ENCODE measurements around the gene INO80D. TPM values are rescaled to one million over a fixed set of nuclear protein-coding genes. Genes with fewer than 3 reads are reported as not detected.
"Not testable (repeated sequence)": the region's sequence is repeated elsewhere in the genome, so short reads cannot be mapped to it uniquely, and the experiment has no call there.

The INO80D gene
- total RNA-seq, 1 experiment from 2014 or later = 21.7 TPM

- H3K4me1 ChIP-seq (ENCODE audit: insufficient read depth, low read length, poor library complexity, severe bottlenecking) = no peaks in the 10 kb centered on the region
- H3K27ac ChIP-seq (ENCODE audit: low read depth, low read length, poor library complexity, severe bottlenecking) = no peak overlapping the region
- TF ChIP-seq CTCF (conservative IDR thresholded peaks at IDR 0.05; ENCODE audit: low read depth, low read length) = no peak
- no peak for TF ChIP-seq EZH2 (IDR thresholded peaks at IDR 0.05; ENCODE audit: borderline replicate concordance, low read depth, low read length, poor library complexity, severe bottlenecking)
- no peak for DNase-seq (ENCODE audit: low spot score)
- POLR2A ChIA-PET (ENCODE audit: low non-redundant PET) = no interaction called here
- no peak overlapping the region for H3K4me3 ChIP-seq (ENCODE audit: low read depth, low read length, poor library complexity, severe bottlenecking)
- H3K36me3 ChIP-seq (ENCODE audit: insufficient read depth, low read length, poor library complexity, severe bottlenecking) = no peaks in the 10 kb centered on the region
- no peaks in the 10 kb centered on the region for H3K9me3 ChIP-seq (ENCODE audit: low read depth, low read length, poor library complexity, severe bottlenecking)
- intact Hi-C loops (cut with micrococcal nuclease; ENCODE audit: unreplicated experiment) = no loop called here
- BruUV-seq (replicated peaks) = no TSS peak
- CTCF ChIA-PET = no interaction called here
- H3K27me3 ChIP-seq (replicated peaks; ENCODE audit: insufficient read depth, low read depth, low read length, poor library complexity) = no peaks in the 10 kb centered on the region
Measured at GRCh38 chr2:205990104-205990503, 95.9 kb downstream of the INO80D start.

- intact Hi-C loops (cut with micrococcal nuclease; ENCODE audit: unreplicated experiment) = no loop called here
- H3K27ac ChIP-seq (ENCODE audit: low read depth, low read length, poor library complexity, severe bottlenecking) = no peak overlapping the region
- CTCF ChIA-PET = no interaction called here
- TF ChIP-seq EZH2 (IDR thresholded peaks at IDR 0.05; ENCODE audit: borderline replicate concordance, low read depth, low read length, poor library complexity, severe bottlenecking) (no peak), CTCF (conservative IDR thresholded peaks at IDR 0.05; ENCODE audit: low read depth, low read length) (no peak)
- H3K27me3 ChIP-seq (replicated peaks; ENCODE audit: insufficient read depth, low read depth, low read length, poor library complexity) = no peaks in the 10 kb centered on the region
- no TSS peak for BruUV-seq (replicated peaks)
- H3K9me3 ChIP-seq (ENCODE audit: low read depth, low read length, poor library complexity, severe bottlenecking) = no peaks in the 10 kb centered on the region
- no peaks in the 10 kb centered on the region for H3K4me1 ChIP-seq (ENCODE audit: insufficient read depth, low read length, poor library complexity, severe bottlenecking)
- DNase-seq (ENCODE audit: low spot score) = no peak
- no peaks in the 10 kb centered on the region for H3K36me3 ChIP-seq (ENCODE audit: insufficient read depth, low read length, poor library complexity, severe bottlenecking)
- POLR2A ChIA-PET (ENCODE audit: low non-redundant PET) = no interaction called here
- H3K4me3 ChIP-seq (ENCODE audit: low read depth, low read length, poor library complexity, severe bottlenecking) = no peak overlapping the region
Measured at GRCh38 chr2:205989271-205990071, 96.5 kb downstream of the INO80D start.

- BruUV-seq (replicated peaks); DNase-seq (ENCODE audit: low spot score); H3K9me3 ChIP-seq (ENCODE audit: low read depth, low read length, poor library complexity, severe bottlenecking); H3K36me3 ChIP-seq (ENCODE audit: insufficient read depth, low read length, poor library complexity, severe bottlenecking); POLR2A ChIA-PET (ENCODE audit: low non-redundant PET); H3K27ac ChIP-seq (ENCODE audit: low read depth, low read length, poor library complexity, severe bottlenecking); H3K4me3 ChIP-seq (ENCODE audit: low read depth, low read length, poor library complexity, severe bottlenecking); H3K4me1 ChIP-seq (ENCODE audit: insufficient read depth, low read length, poor library complexity, severe bottlenecking); CTCF ChIA-PET; intact Hi-C loops (cut with micrococcal nuclease; ENCODE audit: unreplicated experiment); H3K27me3 ChIP-seq (replicated peaks; ENCODE audit: insufficient read depth, low read depth, low read length, poor library complexity): not testable (repeated sequence)
Measured at GRCh38 chr2:205988681-205989080, 97.3 kb downstream of the INO80D start.

- no TSS peak for BruUV-seq (replicated peaks)
- intact Hi-C loops (cut with micrococcal nuclease; ENCODE audit: unreplicated experiment) = no loop called here
- Histone ChIP-seq H3K4me1 (ENCODE audit: insufficient read depth, low read length, poor library complexity, severe bottlenecking) (no peaks in the 10 kb centered on the region), H3K36me3 (ENCODE audit: insufficient read depth, low read length, poor library complexity, severe bottlenecking) (no peaks in the 10 kb centered on the region), H3K27ac (ENCODE audit: low read depth, low read length, poor library complexity, severe bottlenecking) (no peak overlapping the region), H3K27me3 (replicated peaks; ENCODE audit: insufficient read depth, low read depth, low read length, poor library complexity) (no peaks in the 10 kb centered on the region), H3K9me3 (ENCODE audit: low read depth, low read length, poor library complexity, severe bottlenecking) (no peaks in the 10 kb centered on the region), H3K4me3 (ENCODE audit: low read depth, low read length, poor library complexity, severe bottlenecking) (no peak overlapping the region)
- POLR2A ChIA-PET (ENCODE audit: low non-redundant PET) = no interaction called here
- TF ChIP-seq EZH2 (IDR thresholded peaks at IDR 0.05; ENCODE audit: borderline replicate concordance, low read depth, low read length, poor library complexity, severe bottlenecking) (no peak), CTCF (conservative IDR thresholded peaks at IDR 0.05; ENCODE audit: low read depth, low read length) (no peak)
- CTCF ChIA-PET = no interaction called here
- no peak for DNase-seq (ENCODE audit: low spot score)
Measured at GRCh38 chr2:205988274-205988673, 97.7 kb downstream of the INO80D start.

GRCh38 chr2:205986334-205986733 is 99.6 kb downstream of the INO80D start:
- H3K4me3 ChIP-seq (ENCODE audit: low read depth, low read length, poor library complexity, severe bottlenecking); H3K4me1 ChIP-seq (ENCODE audit: insufficient read depth, low read length, poor library complexity, severe bottlenecking); DNase-seq (ENCODE audit: low spot score); CTCF ChIA-PET; BruUV-seq (replicated peaks); H3K27ac ChIP-seq (ENCODE audit: low read depth, low read length, poor library complexity, severe bottlenecking); H3K27me3 ChIP-seq (replicated peaks; ENCODE audit: insufficient read depth, low read depth, low read length, poor library complexity); H3K9me3 ChIP-seq (ENCODE audit: low read depth, low read length, poor library complexity, severe bottlenecking); intact Hi-C loops (cut with micrococcal nuclease; ENCODE audit: unreplicated experiment); H3K36me3 ChIP-seq (ENCODE audit: insufficient read depth, low read length, poor library complexity, severe bottlenecking): not testable (repeated sequence)
- POLR2A ChIA-PET (ENCODE audit: low non-redundant PET) = interaction anchor here (0.6 kb wide), 1 partner anchor 12 kb away, joined by 11 read pairs; no protein-coding TSS in a partner anchor
